SK-N-SH (cell line): ENCODE measurements around the gene EMCN. TPM values are rescaled to one million over a fixed set of nuclear protein-coding genes. Genes with fewer than 3 reads are reported as not detected.

Experiments
- CTCF ChIA-PET: fragments of 300-600, 350-600 bp; formaldehyde crosslinking; extraction: SDS; loops from one replicate; lab custom pipeline; 2021; lab: Yijun Ruan, JAX
- POLR2A ChIA-PET: fragments of 350-600 bp; sonication (Branson Sonifier 250); formaldehyde crosslinking; extraction: SDS; loops from one replicate; lab custom pipeline; 2020; ENCODE audit warnings: antibody characterized with exemption, inconsistent platforms; lab: Yijun Ruan, JAX
- DNase-seq: peaks from one replicate; pipeline ENCODE4 v3.0.0; 2012
- H2AFZ ChIP-seq: fragments of 200-600 bp; sonication (generic); 2 replicates; pipeline ENCODE4 v1.8.1; 2016; ENCODE audit warnings: antibody characterized with exemption, mild to moderate bottlenecking, low read depth
- H3F3A ChIP-seq: fragments of 200-600 bp; sonication (generic); replicated peaks from 2 replicates; pipeline ENCODE3; 2016; ENCODE audit warnings: antibody characterized with exemption, mild to moderate bottlenecking; ENCODE audit not compliant: insufficient read depth
- H3K27ac ChIP-seq, 2 experiments: fragments of 200-500 bp in 1 of 2; fragments of 200-600 bp in 1 of 2; sonication (Bioruptor generic) in 1 of 2; sonication (generic), shearing (Covaris generic) in 1 of 2; 2 replicates each; pipeline versions ENCODE4 v1.5.1 to v1.6.1; 2014 to 2016; ENCODE audit warnings: low read depth in 2 of 2, inconsistent platforms in 1 of 2, low read length in 1 of 2, mild to moderate bottlenecking in 1 of 2, mixed read lengths in 1 of 2
- H3K27me3 ChIP-seq: fragments of 200-600 bp; sonication (generic), shearing (Covaris generic); 2 replicates; pipeline ENCODE4 v1.6.1; 2016; ENCODE audit warnings: mixed run types; ENCODE audit not compliant: insufficient read depth
- H3K36me3 ChIP-seq, 2 experiments: fragments of 200-500 bp in 1 of 2; fragments of 200-600 bp in 1 of 2; sonication (Bioruptor generic) in 1 of 2; sonication (generic) in 1 of 2; replicated peaks in 1 of 2; 2 replicates each; pipeline versions ENCODE3 to v1.5.1; 2014 to 2016; ENCODE audit warnings: low read length in 1 of 2, mild to moderate bottlenecking in 1 of 2; ENCODE audit not compliant: insufficient read depth in 2 of 2, control insufficient read depth in 1 of 2
- H3K4me1 ChIP-seq, 2 experiments: fragments of 200-500 bp in 1 of 2; fragments of 200-600 bp in 1 of 2; sonication (Bioruptor generic) in 1 of 2; sonication (generic), shearing (Covaris generic) in 1 of 2; 2 replicates each; pipeline versions ENCODE4 v1.5.1 to v1.6.1; 2014 to 2016; ENCODE audit warnings: low read depth in 1 of 2, low read length in 1 of 2, mixed run types in 1 of 2; ENCODE audit not compliant: insufficient read depth in 2 of 2, control insufficient read depth in 1 of 2
- H3K4me2 ChIP-seq: fragments of 200-600 bp; sonication (generic), shearing (Covaris generic); 2 replicates; pipeline ENCODE4 v1.6.1; 2017; ENCODE audit warnings: mixed run types
- H3K4me3 ChIP-seq, 2 experiments: fragments of 200-500 bp in 1 of 2; fragments of 200-600 bp in 1 of 2; sonication (Bioruptor generic) in 1 of 2; sonication (generic), shearing (Covaris generic) in 1 of 2; 2 replicates each; pipeline versions ENCODE4 v1.5.1 to v1.8.1; 2014 to 2016; ENCODE audit warnings: low read depth in 2 of 2, inconsistent platforms in 1 of 2, low read length in 1 of 2, mild to moderate bottlenecking in 1 of 2, mixed read lengths in 1 of 2, moderate library complexity in 1 of 2
- H3K79me2 ChIP-seq: fragments of 200-600 bp; sonication (generic); 2 replicates; pipeline ENCODE4 v1.8.1; 2017; ENCODE audit warnings: mild to moderate bottlenecking; ENCODE audit not compliant: insufficient read depth
- H3K9ac ChIP-seq: fragments of 200-600 bp; sonication (generic); 2 replicates; pipeline ENCODE4 v1.6.1; 2017; ENCODE audit warnings: mixed run types
- H3K9me2 ChIP-seq: fragments of 200-600 bp; sonication (generic); 2 replicates; pipeline ENCODE4 v1.6.1; 2017; ENCODE audit warnings: mixed run types
- H3K9me3 ChIP-seq: fragments of 200-600 bp; sonication (generic); 2 replicates; pipeline ENCODE4 v1.6.1; 2017; ENCODE audit warnings: mixed run types, mild to moderate bottlenecking, moderate library complexity
- H4K20me1 ChIP-seq: fragments of 200-600 bp; sonication (generic); 2 replicates; pipeline ENCODE4 v1.6.1; 2017; ENCODE audit warnings: mild to moderate bottlenecking, mixed run types; ENCODE audit not compliant: insufficient read depth
- EP300 ChIP-seq, 2 experiments: IDR thresholded peaks; 2 replicates each; pipeline versions ENCODE4 v1.4.0 to v1.6.1; 2012; ENCODE audit warnings: borderline replicate concordance in 1 of 2, low read depth in 1 of 2, low read length in 1 of 2
- EZH2phosphoT487 ChIP-seq: fragments of 200-600 bp; sonication (generic); IDR thresholded peaks from 2 replicates; pipeline ENCODE4 v1.6.1; 2017; ENCODE audit warnings: low read depth, mixed run types, mild to moderate bottlenecking, antibody characterized with exemption, moderate library complexity, borderline replicate concordance
- FOSL2 ChIP-seq: IDR thresholded peaks from 2 replicates; pipeline ENCODE4 v1.4.0; 2012; ENCODE audit warnings: low read depth, mild to moderate bottlenecking, moderate library complexity, borderline replicate concordance
- FOXJ3 ChIP-seq: sonication (generic); formaldehyde crosslinking; IDR thresholded peaks from 2 replicates; pipeline ENCODE4 v1.5.1; 2020; ENCODE audit warnings: mild to moderate bottlenecking, missing genetic modification reagents
- JUND ChIP-seq: IDR thresholded peaks from 2 replicates; pipeline ENCODE4 v1.4.0; 2012
- MAX ChIP-seq: IDR thresholded peaks from 2 replicates; pipeline ENCODE4 v1.4.0; 2012; ENCODE audit warnings: low read depth
- MEF2A ChIP-seq: IDR thresholded peaks from 2 replicates; pipeline ENCODE4 v1.4.0; 2012; ENCODE audit warnings: low read depth, borderline replicate concordance
- NRF1 ChIP-seq: IDR thresholded peaks from 2 replicates; pipeline ENCODE4 v1.6.1; 2012; ENCODE audit warnings: low read depth, mild to moderate bottlenecking, low read length
- RCOR1 ChIP-seq: fragments of 150-350 bp; IDR thresholded peaks from 2 replicates; pipeline ENCODE4 v1.6.1; 2017; ENCODE audit warnings: antibody characterized with exemption, low read length
- REST ChIP-seq: IDR thresholded peaks from 2 replicates; pipeline ENCODE4 v1.6.1; 2012; ENCODE audit warnings: mild to moderate bottlenecking, low read depth, low read length, moderate library complexity
- RFX5 ChIP-seq: IDR thresholded peaks from 2 replicates; pipeline ENCODE4 v1.6.1; 2012; ENCODE audit warnings: mild to moderate bottlenecking, improper control_type of control experiment, low read length
- RXRA ChIP-seq: IDR thresholded peaks from 2 replicates; pipeline ENCODE4 v1.4.0; 2012; ENCODE audit warnings: low read depth, mild to moderate bottlenecking, borderline replicate concordance
- SIN3A ChIP-seq: IDR thresholded peaks from 2 replicates; pipeline ENCODE4 v1.6.1; 2012; ENCODE audit warnings: low read depth, mild to moderate bottlenecking, low read length, moderate library complexity, borderline replicate concordance
- TAF1 ChIP-seq: IDR thresholded peaks from 2 replicates; pipeline ENCODE4 v1.6.1; 2012; ENCODE audit warnings: low read depth, mild to moderate bottlenecking, low read length, moderate library complexity, borderline replicate concordance
- TCF12 ChIP-seq: IDR thresholded peaks from 2 replicates; pipeline ENCODE4 v1.4.0; 2012
- TEAD4 ChIP-seq: IDR thresholded peaks from 2 replicates; pipeline ENCODE4 v1.4.0; 2012; ENCODE audit warnings: mild to moderate bottlenecking, borderline replicate concordance; ENCODE audit not compliant: insufficient read depth
- USF2 ChIP-seq: fragments of 150-350 bp; IDR thresholded peaks from 2 replicates; pipeline ENCODE4 v1.6.1; 2017; ENCODE audit warnings: antibody characterized with exemption, low read length, low read depth, borderline replicate concordance
- YY1 ChIP-seq: IDR thresholded peaks from 2 replicates; pipeline ENCODE4 v1.4.0; 2012; ENCODE audit warnings: low read depth, mild to moderate bottlenecking
- WGBS: methylation state at CpG from one replicate; pipeline ENCODE4 v1.1.6; 2017; ENCODE audit warnings: low lambda C conversion rate; 5-methylcytosine and 5-hydroxymethylcytosine counted together
- polyA plus RNA-seq, 3 experiments: library from polyadenylated mRNA; depleted of rRNA; stranded (reverse); fragments of >200 nt; gene quantifications; 2 replicates each; pipeline ENCODE4 v1.2.3, GENCODE V29; 2012

The EMCN gene
- polyA plus RNA-seq, 1 of the 3 experiments (the other 2 are of a cell fraction): 0.30 TPM

GRCh38 chr4:100486496-100486895 is 31.3 kb downstream of the EMCN start:
- no peak overlapping the region for H3K4me3 ChIP-seq
- no peak overlapping the region for H3K4me2 ChIP-seq
- H4K20me1 ChIP-seq: no peaks in the 10 kb centered on the region
- DNase-seq: no peak
- no peak overlapping the region for H3K27ac ChIP-seq
- TF ChIP-seq REST (no peak), TAF1 (no peak), FOSL2 (no peak), MEF2A (no peak), USF2 (no peak), RCOR1 (no peak), YY1 (no peak)
- H3K9ac ChIP-seq: no peak overlapping the region
- no peaks in the 10 kb centered on the region for H3K27me3 ChIP-seq
- H3K79me2 ChIP-seq: no peaks in the 10 kb centered on the region
- no peaks in the 10 kb centered on the region for H3K9me2 ChIP-seq
- WGBS: 84% methylated on average over 3 of the region's 3 CpGs
- ChIA-PET CTCF (no interaction called here), POLR2A (no interaction called here)
- no peak overlapping the region for H2AFZ ChIP-seq
- H3K9me3 ChIP-seq: no peaks in the 10 kb centered on the region
- H3K4me1 ChIP-seq: no peaks in the 10 kb centered on the region
- no peaks in the 10 kb centered on the region for H3K36me3 ChIP-seq
- H3F3A ChIP-seq: no peaks in the 10 kb centered on the region

- no peak overlapping the region for H2AFZ ChIP-seq
- H3K4me3 ChIP-seq: no peak overlapping the region
- H4K20me1 ChIP-seq: no peaks in the 10 kb centered on the region
- no peaks in the 10 kb centered on the region for H3K4me1 ChIP-seq
- H3K27me3 ChIP-seq: no peaks in the 10 kb centered on the region
- ChIA-PET POLR2A (no interaction called here), CTCF (interaction anchor here (1.0 kb wide), 1 partner anchor 16 kb away, joined by 3 read pairs; no protein-coding TSS in a partner anchor)
- H3K27ac ChIP-seq: no peak overlapping the region
- WGBS: 73% methylated on average over 2 of the region's 2 CpGs
- H3K79me2 ChIP-seq: no peaks in the 10 kb centered on the region
- H3F3A ChIP-seq: no peaks in the 10 kb centered on the region
- H3K4me2 ChIP-seq: no peak overlapping the region
- no peaks in the 10 kb centered on the region for H3K36me3 ChIP-seq
- no peak for DNase-seq
- TF ChIP-seq FOXJ3 (no peak), RCOR1 (no peak), EZH2phosphoT487 (no peak), RFX5 (no peak), REST (no peak), TEAD4 (no peak), YY1 (no peak), MAX (no peak), TAF1 (no peak), NRF1 (no peak), RXRA (no peak), TCF12 (no peak), JUND (no peak), SIN3A (no peak), EP300 (IDR thresholded peaks at IDR 0.05; ENCODE audit: borderline replicate concordance in 1 of 2, low read depth in 1 of 2, low read length in 1 of 2) (no peak)
- H3K9me3 ChIP-seq: no peaks in the 10 kb centered on the region
- no peak overlapping the region for H3K9ac ChIP-seq
- no peaks in the 10 kb centered on the region for H3K9me2 ChIP-seq
Observed at GRCh38 chr4:100483796-100484195, 34.0 kb downstream of the EMCN start.
